Bronchus fibroblast of lung (primary cell): ENCODE data around the gene HEATR9. TPM values are rescaled to one million over a fixed set of nuclear protein-coding genes. Genes with fewer than 3 reads are reported as not detected.

Experiments
- total RNA-seq: library from RNA; depleted of rRNA; stranded (reverse); fragments of >200 nt; gene quantifications from 2 replicates; pipeline ENCODE4 v1.2.3, GENCODE V29; 2015

The HEATR9 gene, protein sequence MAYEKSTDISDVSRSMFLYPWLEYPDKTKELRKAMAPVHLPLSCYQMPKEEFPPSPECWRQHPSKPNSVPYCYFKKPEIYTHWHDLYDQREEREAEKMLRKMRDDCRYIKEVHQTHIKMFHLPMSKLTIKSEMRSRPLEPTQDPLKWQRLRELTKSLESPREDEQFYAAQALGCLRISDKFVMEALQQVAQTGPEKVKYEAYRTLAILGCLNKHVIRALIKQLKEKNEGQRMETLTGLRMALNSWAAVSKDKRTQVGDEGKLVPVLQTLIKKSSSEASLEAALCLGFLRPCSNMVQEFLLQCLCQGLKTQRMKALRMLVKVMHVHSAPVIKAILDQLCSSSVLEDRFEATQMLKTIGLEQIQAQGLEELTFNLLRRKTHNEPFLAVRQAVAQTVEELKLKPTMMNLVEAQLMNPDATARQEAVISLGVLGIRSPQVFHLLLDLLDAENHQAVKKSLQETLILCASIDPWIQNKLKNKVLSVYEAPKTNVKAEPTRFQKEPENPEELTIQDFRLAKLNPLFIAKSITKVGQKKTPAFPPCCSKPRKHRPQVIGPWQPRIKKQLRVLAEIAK
- not detected in 2 replicates for total RNA-seq

GRCh38 chr17:35868737-35869136 is at the start of gene HEATR9:
Gene HEATR9 (minus strand): TSS chr17:35868891. CDS start chr17:35868742, 149 bp downstream.

DNA sequence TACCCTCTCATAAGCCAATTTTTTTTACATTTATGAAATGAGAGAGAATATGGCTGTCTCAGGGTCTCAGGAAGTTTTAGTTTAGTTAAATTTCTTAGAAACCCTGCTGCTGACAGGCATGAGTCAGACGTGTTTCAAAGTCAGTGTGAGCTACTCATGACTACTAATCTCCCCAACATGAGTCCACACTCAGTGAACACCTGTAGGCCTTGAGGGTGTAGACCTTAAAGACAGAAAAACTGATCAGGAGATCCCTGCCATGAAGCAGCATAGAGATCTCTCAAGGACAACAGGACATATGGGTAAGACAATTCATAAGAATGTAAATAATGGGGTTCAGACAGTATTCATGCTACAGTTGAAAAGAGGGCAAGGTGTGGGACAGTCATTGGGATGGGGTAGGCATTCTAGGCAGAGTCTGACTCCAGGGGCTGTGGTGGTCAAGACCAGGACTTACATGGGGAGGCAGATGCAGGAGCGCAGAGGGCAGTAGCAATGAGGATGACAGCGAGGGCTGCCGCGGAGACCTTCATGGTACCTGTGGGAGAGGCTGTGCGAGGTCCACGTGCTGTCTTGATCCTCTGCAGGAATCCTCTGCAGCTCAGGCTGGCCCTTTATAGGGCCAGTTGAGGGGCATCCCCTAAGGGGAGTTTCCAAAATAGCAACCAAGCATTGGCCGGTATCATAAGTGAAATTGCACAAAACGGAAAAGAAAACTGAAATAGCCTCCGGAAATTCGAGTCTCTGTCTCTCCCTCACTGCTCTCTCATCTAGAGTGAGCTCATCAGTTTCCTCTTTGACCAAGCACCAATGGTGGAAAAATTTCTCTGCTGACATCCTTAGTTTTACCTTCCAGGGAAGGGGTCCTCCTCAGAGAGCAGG is 11.3 kb upstream of the HEATR9 start, which contains the start of gene CCL5:
Gene CCL5 (minus strand): TSS at position 588 of the 882 bp plus-strand sequence.

GRCh38 chr17:35808962-35809854 is 59.5 kb downstream of the HEATR9 start, which contains the start of gene TAF15:
Gene TAF15 (plus strand): TSS chr17:35809484. CDS start chr17:35809570, 86 bp downstream.

Other genes with a start within 250 kb of the HEATR9 start
- 4.7 and 5.1 TPM in 2 replicates for gene RASL10B, start 137.3 kb downstream of the HEATR9 start, total RNA-seq
- not detected in 2 replicates for gene GAS2L2, start 115.7 kb downstream of the HEATR9 start, total RNA-seq
- not detected in 2 replicates for gene C17orf50, start 108.0 kb downstream of the HEATR9 start, total RNA-seq
- gene MMP28, start 73.2 kb downstream of the HEATR9 start, total RNA-seq: 0.67 and 2.2 TPM in 2 replicates
- gene TAF15, start 59.4 kb downstream of the HEATR9 start, total RNA-seq: 25.9 and 32.3 TPM in 2 replicates
- gene CCL5, start 11.5 kb upstream of the HEATR9 start, total RNA-seq: not detected in 2 replicates
- 1.5 and 6.7 TPM in 2 replicates for gene RDM1, start 61.9 kb upstream of the HEATR9 start, total RNA-seq
- not detected in 2 replicates for gene LYZL6, start 74.8 kb upstream of the HEATR9 start, total RNA-seq
- gene CCL16, start 112.6 kb upstream of the HEATR9 start, total RNA-seq: not detected in 2 replicates
- not detected in 2 replicates for gene CCL14, start 117.8 kb upstream of the HEATR9 start, total RNA-seq
- not detected in 2 replicates for gene CCL15, start 132.7 kb upstream of the HEATR9 start, total RNA-seq
- not detected in 2 replicates for gene CCL23, start 149.1 kb upstream of the HEATR9 start, total RNA-seq
- not detected in 2 replicates for gene CCL18, start 195.4 kb upstream of the HEATR9 start, total RNA-seq
- not detected in 2 replicates for gene CCL3, start 221.3 kb upstream of the HEATR9 start, total RNA-seq
- gene CCL4, start 234.9 kb upstream of the HEATR9 start, total RNA-seq: not detected in 2 replicates